ENCODE results near the gene LRCH1.
A peak's percentile ranks its signal among the peaks of the same experiment; 100 is the strongest.
"Not testable (repeated sequence)": the region's sequence is repeated elsewhere in the genome, so short reads cannot be mapped to it uniquely, and the experiment has no call there.

Gene LRCH1

GRCh38 chr13:46552889-46553520 is at the start of gene LRCH1:
Gene LRCH1, plus strand, starts transcription at chr13:46553170. Its CDS starts 227 bp downstream, at chr13:46553397.
- peak; percentile 88 to 89 for DNase-seq
- no peak for TF ChIP-seq POLR2A (IDR thresholded peaks at IDR 0.05; ENCODE audit: low read length)
- no peak for TF ChIP-seq GATA1 (IDR thresholded peaks at IDR 0.05; ENCODE audit: low read depth, low read length)

- TF ChIP-seq GATA1 (IDR thresholded peaks at IDR 0.05; ENCODE audit: low read depth, low read length) (no peak), POLR2A (IDR thresholded peaks at IDR 0.05; ENCODE audit: low read length) (no peak)
- DNase-seq = no peak
Observed at GRCh38 chr13:46504036-46504435, 48.9 kb upstream of the LRCH1 start.

GRCh38 chr13:46507981-46508380 is 45.0 kb upstream of the LRCH1 start:
- DNase-seq = no peak
- TF ChIP-seq GATA1 (IDR thresholded peaks at IDR 0.05; ENCODE audit: low read depth, low read length) = no peak
- TF ChIP-seq POLR2A (IDR thresholded peaks at IDR 0.05; ENCODE audit: low read length) = no peak

- TF ChIP-seq POLR2A (IDR thresholded peaks at IDR 0.05; ENCODE audit: low read length) = no peak
- TF ChIP-seq GATA1 (IDR thresholded peaks at IDR 0.05; ENCODE audit: low read depth, low read length) = no peak
- no peak for DNase-seq
Observed at GRCh38 chr13:46509981-46510380, 43.0 kb upstream of the LRCH1 start.

- DNase-seq = no peak
- TF ChIP-seq GATA1 (IDR thresholded peaks at IDR 0.05; ENCODE audit: low read depth, low read length) = no peak
- no peak for TF ChIP-seq POLR2A (IDR thresholded peaks at IDR 0.05; ENCODE audit: low read length)
Observed at GRCh38 chr13:46515803-46516202, 37.2 kb upstream of the LRCH1 start.

GRCh38 chr13:46516599-46517338 is 36.2 kb upstream of the LRCH1 start:
- no peak for TF ChIP-seq POLR2A (IDR thresholded peaks at IDR 0.05; ENCODE audit: low read length)
- no peak for TF ChIP-seq GATA1 (IDR thresholded peaks at IDR 0.05; ENCODE audit: low read depth, low read length)
- no peak for DNase-seq

GRCh38 chr13:46517748-46518147 is 35.2 kb upstream of the LRCH1 start:
- not testable (repeated sequence) for DNase-seq

GRCh38 chr13:46519182-46519581 is 33.8 kb upstream of the LRCH1 start:
- no peak for TF ChIP-seq POLR2A (IDR thresholded peaks at IDR 0.05; ENCODE audit: low read length)
- no peak for TF ChIP-seq GATA1 (IDR thresholded peaks at IDR 0.05; ENCODE audit: low read depth, low read length)
- no peak for DNase-seq

GRCh38 chr13:46520166-46520565 is 32.8 kb upstream of the LRCH1 start:
- DNase-seq = no peak
- TF ChIP-seq GATA1 (IDR thresholded peaks at IDR 0.05; ENCODE audit: low read depth, low read length) = no peak
- no peak for TF ChIP-seq POLR2A (IDR thresholded peaks at IDR 0.05; ENCODE audit: low read length)

- TF ChIP-seq POLR2A (IDR thresholded peaks at IDR 0.05; ENCODE audit: low read length) = no peak
- TF ChIP-seq GATA1 (IDR thresholded peaks at IDR 0.05; ENCODE audit: low read depth, low read length) = no peak
- no peak for DNase-seq
Observed at GRCh38 chr13:46521486-46521885, 31.5 kb upstream of the LRCH1 start.

- no peak for DNase-seq
- TF ChIP-seq POLR2A (IDR thresholded peaks at IDR 0.05; ENCODE audit: low read length) (no peak), GATA1 (IDR thresholded peaks at IDR 0.05; ENCODE audit: low read depth, low read length) (no peak)
Observed at GRCh38 chr13:46521921-46522747, 30.8 kb upstream of the LRCH1 start.

GRCh38 chr13:46522748-46523030 is 30.3 kb upstream of the LRCH1 start:
- DNase-seq = no peak
- no peak for TF ChIP-seq POLR2A (IDR thresholded peaks at IDR 0.05; ENCODE audit: low read length)
- TF ChIP-seq GATA1 (IDR thresholded peaks at IDR 0.05; ENCODE audit: low read depth, low read length) = no peak

- TF ChIP-seq GATA1 (IDR thresholded peaks at IDR 0.05; ENCODE audit: low read depth, low read length) = no peak
- TF ChIP-seq POLR2A (IDR thresholded peaks at IDR 0.05; ENCODE audit: low read length) = no peak
- DNase-seq = no peak
Observed at GRCh38 chr13:46523972-46524752, 28.8 kb upstream of the LRCH1 start.

All from erythroblast (primary cell).